ENCODE measurements around the gene ETV6. TPM values are rescaled to one million over a fixed set of nuclear protein-coding genes. Genes with fewer than 3 reads are reported as not detected.

The ETV6 gene
- total RNA-seq, 2 donors from 2014 or later = 41.4 to 58.4 TPM

DNA sequence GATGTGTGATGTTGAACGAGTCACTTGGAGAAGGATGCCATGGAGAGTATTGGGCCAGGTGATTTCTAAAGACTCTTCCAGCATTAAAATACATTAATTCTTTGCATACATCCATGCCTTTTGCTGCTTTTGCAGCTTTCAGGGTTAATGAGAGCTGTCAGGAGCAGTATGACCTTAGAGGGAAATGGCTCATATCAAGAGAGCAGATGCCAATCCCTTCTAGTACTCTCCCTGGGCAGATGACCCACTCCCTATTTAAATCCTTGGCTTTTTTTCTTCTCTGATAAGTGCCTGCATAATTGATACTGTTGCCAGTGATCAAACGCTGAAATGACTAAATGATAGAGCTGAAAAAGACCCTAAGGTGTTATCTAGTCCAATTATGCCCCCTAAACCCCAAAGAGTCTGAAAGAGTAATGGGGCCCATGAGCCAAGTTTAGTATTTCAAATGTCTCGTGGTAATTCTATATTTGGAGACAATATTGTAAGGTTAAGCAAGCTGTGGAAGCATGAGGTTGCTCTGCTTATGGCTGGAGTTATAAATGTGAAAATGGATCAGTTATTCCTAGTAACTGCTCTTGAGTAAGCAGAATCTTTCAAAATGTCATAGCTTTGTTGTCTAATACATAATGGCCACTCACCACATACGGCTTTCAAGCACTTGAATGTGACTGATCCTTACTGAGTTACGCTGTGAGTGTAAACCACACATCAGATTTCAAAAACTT lies 137.3 kb downstream of the ETV6 start:
- Histone ChIP-seq H3K27ac (peak overlapping the region in 1 of 2 donors; percentile 32), H3K27me3 (replicated peaks; ENCODE audit: insufficient read depth) (no peaks in the 10 kb centered on the region), H3K36me3 (no peaks in the 10 kb centered on the region), H3K4me3 (no peak overlapping the region), H3K4me1 (ENCODE audit: control insufficient read depth in 1 of 2, low read depth in 2 of 2) (peaks cover 19 to 67% of the 10 kb centered on the region in 2 donors), H3K9me3 (no peaks in the 10 kb centered on the region)
- ATAC-seq (ENCODE audit: insufficient number of reproducible peaks, low FRiP score, low read depth) = no peak
- TF ChIP-seq, protein P1, sequence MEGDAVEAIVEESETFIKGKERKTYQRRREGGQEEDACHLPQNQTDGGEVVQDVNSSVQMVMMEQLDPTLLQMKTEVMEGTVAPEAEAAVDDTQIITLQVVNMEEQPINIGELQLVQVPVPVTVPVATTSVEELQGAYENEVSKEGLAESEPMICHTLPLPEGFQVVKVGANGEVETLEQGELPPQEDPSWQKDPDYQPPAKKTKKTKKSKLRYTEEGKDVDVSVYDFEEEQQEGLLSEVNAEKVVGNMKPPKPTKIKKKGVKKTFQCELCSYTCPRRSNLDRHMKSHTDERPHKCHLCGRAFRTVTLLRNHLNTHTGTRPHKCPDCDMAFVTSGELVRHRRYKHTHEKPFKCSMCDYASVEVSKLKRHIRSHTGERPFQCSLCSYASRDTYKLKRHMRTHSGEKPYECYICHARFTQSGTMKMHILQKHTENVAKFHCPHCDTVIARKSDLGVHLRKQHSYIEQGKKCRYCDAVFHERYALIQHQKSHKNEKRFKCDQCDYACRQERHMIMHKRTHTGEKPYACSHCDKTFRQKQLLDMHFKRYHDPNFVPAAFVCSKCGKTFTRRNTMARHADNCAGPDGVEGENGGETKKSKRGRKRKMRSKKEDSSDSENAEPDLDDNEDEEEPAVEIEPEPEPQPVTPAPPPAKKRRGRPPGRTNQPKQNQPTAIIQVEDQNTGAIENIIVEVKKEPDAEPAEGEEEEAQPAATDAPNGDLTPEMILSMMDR (IDR thresholded peaks at IDR 0.05) = no peak
- DNase-seq (ENCODE audit: low spot score) = no peak

DNA sequence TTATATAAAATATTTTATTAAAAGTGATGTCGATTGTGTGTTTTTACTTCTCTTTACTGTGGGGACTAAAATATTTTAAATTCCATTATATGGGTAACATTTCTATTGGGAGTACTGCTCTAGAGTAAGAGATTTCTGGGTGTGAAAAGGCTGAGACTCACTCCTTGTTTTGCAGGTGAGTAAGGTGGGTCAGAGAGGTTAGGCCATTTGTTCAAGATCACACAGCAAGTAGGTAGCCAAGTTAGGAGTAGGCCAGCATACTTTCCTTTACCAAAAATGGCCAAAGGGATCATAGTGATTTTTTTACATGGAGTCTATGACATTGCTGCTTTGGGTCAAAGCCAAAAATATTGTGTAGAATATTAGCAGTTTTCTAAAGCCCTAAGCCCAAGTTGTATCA lies 138.0 kb downstream of the ETV6 start:
- peak overlapping the region in 1 of 2 donors; percentile 35 for H3K27ac ChIP-seq
- no peak overlapping the region for H3K4me3 ChIP-seq
- ATAC-seq (ENCODE audit: insufficient number of reproducible peaks, low FRiP score, low read depth) (no peak), DNase-seq (ENCODE audit: low spot score) (no peak)
- no peaks in the 10 kb centered on the region for H3K27me3 ChIP-seq (replicated peaks; ENCODE audit: insufficient read depth)
- TF ChIP-seq, protein P1 (IDR thresholded peaks at IDR 0.05) = no peak
- H3K4me1 ChIP-seq (ENCODE audit: control insufficient read depth in 1 of 2, low read depth in 2 of 2) = peaks cover 19 to 65% of the 10 kb centered on the region in 2 donors
- no peaks in the 10 kb centered on the region for H3K9me3 ChIP-seq
- H3K36me3 ChIP-seq = no peaks in the 10 kb centered on the region

DNA sequence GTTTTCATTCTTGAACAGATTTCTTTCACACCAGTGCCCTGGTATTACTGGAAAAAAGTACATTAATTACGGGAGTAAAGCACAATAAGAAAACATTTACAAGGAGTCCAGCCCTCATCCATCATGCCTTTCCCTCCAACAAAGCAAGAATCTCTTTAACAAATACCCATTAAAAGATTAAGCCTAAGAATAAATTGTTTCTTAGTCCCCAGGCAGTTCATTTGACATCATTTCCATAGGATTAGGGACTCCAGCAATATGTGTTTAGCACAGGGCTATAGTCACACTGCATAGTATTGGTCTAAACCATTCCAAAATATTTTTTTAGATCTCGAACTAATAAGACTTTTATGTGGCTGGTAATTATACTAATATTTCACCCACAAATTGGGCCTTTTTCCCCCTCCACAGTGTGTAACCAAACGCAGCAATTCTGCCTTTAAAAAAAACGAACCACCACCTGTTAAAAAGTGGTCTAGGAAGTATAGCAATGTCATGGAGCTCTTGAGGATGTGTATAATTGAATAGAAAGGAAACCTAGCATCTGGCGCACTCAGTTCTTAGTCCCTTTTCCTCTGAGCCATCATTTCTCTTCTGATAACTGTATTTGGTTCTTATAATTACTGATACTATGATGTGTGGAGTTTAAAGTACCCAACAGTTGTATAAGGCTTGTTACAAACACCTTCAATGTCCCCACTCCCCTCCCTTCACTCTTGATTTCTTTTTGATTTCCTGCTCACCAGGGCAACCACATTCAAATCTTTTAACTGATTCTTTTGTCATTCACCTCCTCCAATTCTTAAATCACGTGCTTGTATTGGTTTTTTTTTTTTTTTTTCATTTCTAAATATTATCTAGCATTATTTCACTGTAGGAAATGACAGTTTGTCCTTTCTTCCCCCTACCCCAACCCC lies 138.7 kb downstream of the ETV6 start:
- no peak overlapping the region for H3K4me3 ChIP-seq
- no peak for DNase-seq (ENCODE audit: low spot score)
- TF ChIP-seq, protein P1 (IDR thresholded peaks at IDR 0.05) = no peak
- H3K9me3 ChIP-seq = no peaks in the 10 kb centered on the region
- H3K36me3 ChIP-seq = no peaks in the 10 kb centered on the region
- no peak for ATAC-seq (ENCODE audit: insufficient number of reproducible peaks, low FRiP score, low read depth)
- peak overlapping the region in 1 of 2 donors; percentile 35 for H3K27ac ChIP-seq
- H3K27me3 ChIP-seq (replicated peaks; ENCODE audit: insufficient read depth) = no peaks in the 10 kb centered on the region
- peaks cover 21 to 71% of the 10 kb centered on the region in 2 donors for H3K4me1 ChIP-seq (ENCODE audit: control insufficient read depth in 1 of 2, low read depth in 2 of 2)

DNA sequence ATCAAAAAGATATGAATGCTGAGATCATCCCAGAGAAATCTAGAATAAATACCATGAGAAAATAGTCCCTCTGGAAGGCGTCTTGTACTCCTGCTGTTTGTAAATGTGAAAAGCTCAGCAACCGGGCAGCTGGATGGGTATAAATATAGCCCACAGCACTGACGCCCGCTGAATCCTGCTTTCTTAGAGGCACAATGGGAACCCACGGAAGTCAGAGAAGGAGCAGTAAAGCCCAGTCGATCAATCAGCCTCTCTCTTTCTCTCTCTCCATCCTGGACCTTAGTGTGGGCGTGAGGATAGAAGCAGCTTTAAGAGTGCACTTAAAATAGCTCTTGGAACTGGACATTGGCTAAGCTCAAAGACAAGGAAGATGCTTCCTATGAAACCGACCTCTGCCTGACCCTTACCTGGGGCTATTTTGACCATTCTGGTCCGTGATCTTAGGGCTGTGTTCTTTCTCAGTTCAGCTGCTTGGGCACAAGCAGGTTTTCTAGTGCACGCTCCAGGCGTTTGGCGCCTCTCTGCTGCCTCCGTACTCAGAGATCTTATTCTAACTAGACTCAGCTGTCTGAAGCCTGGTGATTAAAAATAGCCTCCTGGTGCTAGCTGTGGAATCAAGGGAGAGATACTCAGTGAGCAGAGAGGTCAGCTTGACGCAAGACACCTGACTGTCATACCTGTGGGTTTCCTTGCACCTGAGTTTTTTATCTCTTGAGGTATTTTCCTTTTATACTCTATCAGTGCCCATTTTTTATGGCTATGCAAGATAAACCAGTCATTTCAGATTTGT lies 144.6 kb downstream of the ETV6 start:
- Histone ChIP-seq H3K27ac (peak overlapping the region; percentile 83 to 88), H3K9me3 (no peaks in the 10 kb centered on the region), H3K4me1 (ENCODE audit: control insufficient read depth in 1 of 2, low read depth in 2 of 2) (peaks cover 53 to 93% of the 10 kb centered on the region in 2 donors), H3K36me3 (no peaks in the 10 kb centered on the region), H3K4me3 (peak overlapping the region; percentile 55), H3K27me3 (replicated peaks; ENCODE audit: insufficient read depth) (no peaks in the 10 kb centered on the region)
- TF ChIP-seq, protein P1 (IDR thresholded peaks at IDR 0.05) = no peak
- ATAC-seq (ENCODE audit: insufficient number of reproducible peaks, low FRiP score, low read depth) = peak; percentile 59
- no peak for DNase-seq (ENCODE audit: low spot score)
